ENCODE results near the gene SNED1.
"Not testable (repeated sequence)": the region's sequence is repeated elsewhere in the genome, so short reads cannot be mapped to it uniquely, and the experiment has no call there.

The SNED1 gene

DNA sequence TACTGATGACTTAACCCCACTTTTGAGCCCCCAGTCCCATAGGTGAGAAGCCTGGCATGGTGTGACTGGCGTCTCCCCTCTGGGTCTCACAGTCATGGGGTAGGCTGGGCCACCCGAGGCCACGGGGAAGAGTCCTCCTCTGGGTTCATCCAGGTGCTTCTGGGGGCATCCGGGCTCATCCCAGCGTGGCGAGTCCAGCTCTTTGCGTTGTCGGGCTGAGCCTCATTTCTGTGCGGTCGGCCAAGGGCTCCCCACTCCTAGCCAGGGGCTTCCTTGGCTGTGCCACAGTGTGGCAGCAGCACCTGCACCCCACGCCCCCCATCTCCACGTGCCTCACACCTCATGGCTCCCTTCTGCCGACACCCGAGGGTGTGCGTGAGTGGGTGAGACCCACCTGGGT lies 27.6 kb upstream of the SNED1 start:
- H3K56ac ChIP-seq (ENCODE audit: low read length): no peak overlapping the region
- no peak overlapping the region for H2BK15ac ChIP-seq (replicated peaks; ENCODE audit: low read depth)
- H4K5ac ChIP-seq (ENCODE audit: low read length): no peak overlapping the region
- no peak overlapping the region for H3K9ac ChIP-seq (ENCODE audit: low read length)
- DNase-seq: no peak
- no peak overlapping the region for H3K18ac ChIP-seq (ENCODE audit: low read length)
- H3K4me1 ChIP-seq (ENCODE audit: control insufficient read depth, low read depth, low read length): no peaks in the 10 kb centered on the region
- H3K79me1 ChIP-seq (ENCODE audit: low read length): no peaks in the 10 kb centered on the region
- no peak overlapping the region for H3K27ac ChIP-seq (ENCODE audit: low read depth, low read length)
- H3K79me2 ChIP-seq (ENCODE audit: control insufficient read depth, insufficient read depth, low read length): no peaks in the 10 kb centered on the region
- no peak overlapping the region for H4K8ac ChIP-seq (ENCODE audit: low read depth, low read length)
- no peak overlapping the region for H3K4me2 ChIP-seq (ENCODE audit: low read length)
- no peak overlapping the region for H2BK5ac ChIP-seq (ENCODE audit: low read length)
- no peak overlapping the region for H3K4me3 ChIP-seq (ENCODE audit: low read length)
- no peak overlapping the region for H2AK5ac ChIP-seq (ENCODE audit: low read length)
- WGBS (ENCODE audit: extremely low coverage, insufficient coverage, low lambda C conversion rate): no CpG with 5 or more reads among the region's 15 CpGs
- no peak overlapping the region for H3K4ac ChIP-seq (ENCODE audit: low read depth, low read length)
- H2BK120ac ChIP-seq (ENCODE audit: low read depth, low read length): no peak overlapping the region
- H3K27me3 ChIP-seq (ENCODE audit: insufficient read depth, low read length, poor library complexity): no peaks in the 10 kb centered on the region
- H3K23ac ChIP-seq (ENCODE audit: low read length): no peak overlapping the region
- no peaks in the 10 kb centered on the region for H3K36me3 ChIP-seq (ENCODE audit: control insufficient read depth, insufficient read depth, low read length)

DNA sequence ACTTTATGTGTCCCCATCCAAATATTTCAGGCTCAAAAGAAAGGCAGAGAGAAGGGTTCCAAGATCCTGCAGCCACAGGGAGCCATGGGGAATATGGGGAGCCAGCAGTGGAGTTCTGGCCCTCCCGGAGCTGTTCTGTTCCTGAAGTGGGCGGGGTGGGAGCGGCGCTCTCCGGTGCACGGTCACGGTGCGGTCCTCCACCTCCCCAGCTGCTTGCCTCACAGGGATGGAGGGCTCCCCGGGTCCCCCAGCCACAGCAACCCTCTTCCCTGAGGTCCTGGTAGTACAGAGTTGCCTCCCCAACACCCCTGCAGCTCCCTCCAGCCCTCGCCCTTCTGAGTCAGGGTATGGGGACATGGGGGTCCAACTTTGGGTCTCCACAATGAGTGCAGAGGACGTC lies 26.2 kb upstream of the SNED1 start:
- Histone ChIP-seq H3K27me3 (ENCODE audit: insufficient read depth, low read length, poor library complexity) (no peaks in the 10 kb centered on the region), H4K8ac (ENCODE audit: low read depth, low read length) (no peak overlapping the region), H3K4ac (ENCODE audit: low read depth, low read length) (no peak overlapping the region), H2BK5ac (ENCODE audit: low read length) (no peak overlapping the region), H2AK5ac (ENCODE audit: low read length) (no peak overlapping the region), H3K9ac (ENCODE audit: low read length) (no peak overlapping the region), H3K4me2 (ENCODE audit: low read length) (no peak overlapping the region), H3K79me2 (ENCODE audit: control insufficient read depth, insufficient read depth, low read length) (no peaks in the 10 kb centered on the region), H3K56ac (ENCODE audit: low read length) (no peak overlapping the region), H3K18ac (ENCODE audit: low read length) (no peak overlapping the region), H3K4me1 (ENCODE audit: control insufficient read depth, low read depth, low read length) (no peaks in the 10 kb centered on the region), H2BK120ac (ENCODE audit: low read depth, low read length) (no peak overlapping the region), H4K5ac (ENCODE audit: low read length) (no peak overlapping the region), H3K27ac (ENCODE audit: low read depth, low read length) (no peak overlapping the region), H2BK15ac (replicated peaks; ENCODE audit: low read depth) (no peak overlapping the region), H3K4me3 (ENCODE audit: low read length) (no peak overlapping the region), H3K23ac (ENCODE audit: low read length) (no peak overlapping the region), H3K79me1 (ENCODE audit: low read length) (no peaks in the 10 kb centered on the region), H3K36me3 (ENCODE audit: control insufficient read depth, insufficient read depth, low read length) (no peaks in the 10 kb centered on the region)
- DNase-seq: no peak
- no CpG with 5 or more reads among the region's 11 CpGs for WGBS (ENCODE audit: extremely low coverage, insufficient coverage, low lambda C conversion rate)

DNA sequence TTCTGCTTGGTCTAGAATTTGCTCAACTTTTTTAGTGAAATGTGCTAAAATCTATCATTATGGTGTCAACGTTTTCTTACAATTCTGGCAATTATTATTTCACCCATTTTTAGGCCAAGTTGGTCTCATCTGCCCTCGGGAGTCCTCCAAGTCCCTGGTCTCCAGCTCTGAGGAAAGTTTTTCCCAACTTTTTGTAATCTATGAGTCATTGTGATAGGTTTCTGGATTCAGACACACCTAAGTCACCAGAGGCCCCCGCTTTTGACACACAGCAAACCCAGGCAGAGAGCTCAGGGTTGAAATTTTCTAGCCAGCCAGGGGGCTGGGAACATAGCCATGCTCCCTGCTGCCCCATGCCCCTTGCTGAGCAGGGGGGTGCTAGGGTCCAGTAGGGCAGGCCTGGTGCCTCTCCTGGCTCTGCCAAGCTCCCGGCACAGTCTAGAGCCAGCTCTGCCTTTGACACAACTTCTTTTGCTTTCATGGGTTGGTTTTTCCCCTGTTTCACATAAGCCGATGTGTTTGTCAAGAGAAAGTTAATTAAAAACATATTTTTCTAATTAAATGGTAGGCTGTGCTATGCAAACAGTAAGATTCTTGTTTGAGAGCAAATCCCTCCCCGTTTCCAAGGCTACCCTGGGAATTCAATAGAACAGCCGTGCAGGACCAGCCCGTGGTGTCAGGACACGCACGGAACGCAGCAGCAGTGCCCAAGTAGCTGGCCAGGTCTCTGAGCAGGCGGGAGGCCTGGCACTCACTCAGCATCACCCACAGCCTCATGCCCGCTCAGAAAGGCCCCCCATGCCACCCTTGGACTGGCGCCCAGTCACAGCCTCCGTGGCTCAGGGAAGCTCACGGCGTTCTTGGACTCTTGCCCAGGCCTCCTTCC lies 25.5 kb upstream of the SNED1 start:
- Histone ChIP-seq H3K79me2 (ENCODE audit: control insufficient read depth, insufficient read depth, low read length) (no peaks in the 10 kb centered on the region), H2BK15ac (replicated peaks; ENCODE audit: low read depth) (no peak overlapping the region), H3K36me3 (ENCODE audit: control insufficient read depth, insufficient read depth, low read length) (no peaks in the 10 kb centered on the region), H3K4ac (ENCODE audit: low read depth, low read length) (no peak overlapping the region), H3K27ac (ENCODE audit: low read depth, low read length) (no peak overlapping the region), H2BK5ac (ENCODE audit: low read length) (no peak overlapping the region), H3K27me3 (ENCODE audit: insufficient read depth, low read length, poor library complexity) (no peaks in the 10 kb centered on the region), H3K23ac (ENCODE audit: low read length) (no peak overlapping the region), H2BK120ac (ENCODE audit: low read depth, low read length) (no peak overlapping the region), H3K56ac (ENCODE audit: low read length) (no peak overlapping the region), H2AK5ac (ENCODE audit: low read length) (no peak overlapping the region), H3K4me1 (ENCODE audit: control insufficient read depth, low read depth, low read length) (no peaks in the 10 kb centered on the region), H4K5ac (ENCODE audit: low read length) (no peak overlapping the region), H3K4me3 (ENCODE audit: low read length) (no peak overlapping the region), H3K9ac (ENCODE audit: low read length) (no peak overlapping the region), H3K79me1 (ENCODE audit: low read length) (no peaks in the 10 kb centered on the region), H3K4me2 (ENCODE audit: low read length) (no peak overlapping the region), H3K18ac (ENCODE audit: low read length) (no peak overlapping the region), H4K8ac (ENCODE audit: low read depth, low read length) (no peak overlapping the region)
- DNase-seq: no peak
- WGBS (ENCODE audit: extremely low coverage, insufficient coverage, low lambda C conversion rate): no CpG with 5 or more reads among the region's 17 CpGs

DNA sequence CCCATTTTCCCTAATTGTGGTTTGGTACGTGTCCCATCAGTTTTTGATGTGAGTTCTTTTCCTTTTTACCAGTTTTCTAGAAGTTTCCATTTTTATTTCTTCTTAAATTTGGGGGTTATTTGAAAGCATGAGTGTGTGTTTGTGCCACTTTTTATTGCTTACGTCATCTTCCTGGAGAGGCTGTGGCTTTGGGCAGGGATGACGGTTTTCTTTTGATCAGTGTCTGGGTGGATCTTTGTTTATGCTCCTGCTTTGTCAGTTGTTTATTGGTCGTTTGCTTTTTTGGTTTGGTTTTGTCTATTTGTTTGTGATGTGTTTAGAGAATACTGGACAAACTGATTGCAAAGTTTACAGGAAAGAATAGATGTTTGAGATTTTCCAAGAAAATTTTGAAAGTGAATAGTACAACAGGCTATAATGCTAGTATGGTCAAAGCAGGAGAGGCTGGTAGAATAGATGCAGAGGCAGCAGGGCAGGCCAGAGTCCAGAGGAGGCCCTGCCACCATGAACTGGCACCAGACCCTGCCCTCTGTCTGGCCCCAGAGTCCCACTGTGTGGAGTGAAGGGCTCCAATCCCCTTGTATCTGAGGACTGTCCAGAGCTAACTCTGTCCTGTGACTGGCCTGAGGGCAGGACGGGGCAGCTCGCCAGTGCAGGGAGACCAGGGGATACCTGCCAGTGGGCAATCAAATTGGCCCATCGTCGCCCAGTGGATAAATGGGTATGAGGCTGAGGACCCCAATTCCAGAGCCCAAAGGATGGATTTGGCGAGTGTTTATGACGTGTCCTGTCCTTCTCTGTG lies 23.4 kb upstream of the SNED1 start:
- no peak overlapping the region for H2BK5ac ChIP-seq (ENCODE audit: low read length)
- H3K4me1 ChIP-seq (ENCODE audit: control insufficient read depth, low read depth, low read length): no peaks in the 10 kb centered on the region
- DNase-seq: no peak
- H3K27ac ChIP-seq (ENCODE audit: low read depth, low read length): no peak overlapping the region
- no peak overlapping the region for H2BK120ac ChIP-seq (ENCODE audit: low read depth, low read length)
- H3K23ac ChIP-seq (ENCODE audit: low read length): no peak overlapping the region
- no peaks in the 10 kb centered on the region for H3K79me2 ChIP-seq (ENCODE audit: control insufficient read depth, insufficient read depth, low read length)
- no peaks in the 10 kb centered on the region for H3K79me1 ChIP-seq (ENCODE audit: low read length)
- H4K5ac ChIP-seq (ENCODE audit: low read length): no peak overlapping the region
- no peak overlapping the region for H3K4me2 ChIP-seq (ENCODE audit: low read length)
- H3K4ac ChIP-seq (ENCODE audit: low read depth, low read length): no peak overlapping the region
- no peak overlapping the region for H4K8ac ChIP-seq (ENCODE audit: low read depth, low read length)
- H3K27me3 ChIP-seq (ENCODE audit: insufficient read depth, low read length, poor library complexity): no peaks in the 10 kb centered on the region
- no CpG with 5 or more reads among the region's 10 CpGs for WGBS (ENCODE audit: extremely low coverage, insufficient coverage, low lambda C conversion rate)
- H2AK5ac ChIP-seq (ENCODE audit: low read length): no peak overlapping the region
- H3K4me3 ChIP-seq (ENCODE audit: low read length): no peak overlapping the region
- H3K56ac ChIP-seq (ENCODE audit: low read length): no peak overlapping the region
- H3K36me3 ChIP-seq (ENCODE audit: control insufficient read depth, insufficient read depth, low read length): no peaks in the 10 kb centered on the region
- H3K18ac ChIP-seq (ENCODE audit: low read length): no peak overlapping the region
- no peak overlapping the region for H3K9ac ChIP-seq (ENCODE audit: low read length)
- H2BK15ac ChIP-seq (replicated peaks; ENCODE audit: low read depth): no peak overlapping the region

DNA sequence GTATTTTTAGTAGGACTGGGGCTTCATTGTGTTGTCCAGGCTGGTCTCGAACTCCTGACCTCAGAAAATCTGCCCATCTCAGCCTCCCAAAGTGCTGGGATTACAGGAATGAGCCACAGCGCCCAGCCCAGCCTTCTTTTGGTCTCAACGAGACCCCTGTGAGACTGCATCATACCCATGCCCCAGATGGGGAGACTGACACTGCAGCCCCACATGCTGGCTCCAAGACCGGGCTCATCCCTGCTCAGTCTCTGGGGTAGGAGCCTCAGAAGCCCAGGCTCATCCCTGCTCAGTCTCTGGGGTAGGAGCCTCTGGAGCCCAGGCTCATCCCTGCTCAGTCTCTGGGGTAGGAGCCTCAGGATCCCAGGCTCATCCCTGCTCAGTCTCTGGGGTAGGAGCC lies 22.5 kb upstream of the SNED1 start:
- not testable (repeated sequence) for H4K8ac ChIP-seq (ENCODE audit: low read depth, low read length); H3K4me3 ChIP-seq (ENCODE audit: low read length); H3K79me1 ChIP-seq (ENCODE audit: low read length); H2BK120ac ChIP-seq (ENCODE audit: low read depth, low read length); H2BK5ac ChIP-seq (ENCODE audit: low read length); H3K18ac ChIP-seq (ENCODE audit: low read length); H3K23ac ChIP-seq (ENCODE audit: low read length); DNase-seq; H3K36me3 ChIP-seq (ENCODE audit: control insufficient read depth, insufficient read depth, low read length); H3K4me2 ChIP-seq (ENCODE audit: low read length); H4K5ac ChIP-seq (ENCODE audit: low read length); H3K4me1 ChIP-seq (ENCODE audit: control insufficient read depth, low read depth, low read length); H2BK15ac ChIP-seq (replicated peaks; ENCODE audit: low read depth); H3K4ac ChIP-seq (ENCODE audit: low read depth, low read length); H3K56ac ChIP-seq (ENCODE audit: low read length); H3K9ac ChIP-seq (ENCODE audit: low read length); H2AK5ac ChIP-seq (ENCODE audit: low read length); H3K27ac ChIP-seq (ENCODE audit: low read depth, low read length); H3K27me3 ChIP-seq (ENCODE audit: insufficient read depth, low read length, poor library complexity); H3K79me2 ChIP-seq (ENCODE audit: control insufficient read depth, insufficient read depth, low read length)
- no CpG with 5 or more reads among the region's 4 CpGs for WGBS (ENCODE audit: extremely low coverage, insufficient coverage, low lambda C conversion rate)
